ENCODE data around the gene FOXI1. TPM values are rescaled to one million over a fixed set of nuclear protein-coding genes. Genes with fewer than 3 reads are reported as not detected.

FOXI1 gene
- total RNA-seq, 1 donor from 2014 or later: not detected

GRCh38 chr5:170104710-170105109, 987 bp upstream of the FOXI1 start:
- Histone ChIP-seq H3K27ac (ENCODE audit: low read depth, low read length) (no peak overlapping the region), H4K20me1 (ENCODE audit: insufficient read depth, low read length) (no peaks in the 10 kb centered on the region), H3K9ac (ENCODE audit: low read length) (no peak overlapping the region), H3K4me1 (ENCODE audit: insufficient read depth, low read length) (no peaks in the 10 kb centered on the region), H3K36me3 (ENCODE audit: insufficient read depth, low read length) (no peaks in the 10 kb centered on the region), H3K79me2 (ENCODE audit: insufficient read depth, low read length) (no peaks in the 10 kb centered on the region), H3K9me3 (ENCODE audit: insufficient read depth, low read depth, low read length) (no peaks in the 10 kb centered on the region), H2AFZ (ENCODE audit: low read depth, low read length) (no peak overlapping the region), H3K27me3 (ENCODE audit: insufficient read depth, low read length) (no peaks in the 10 kb centered on the region), H3K4me3 (ENCODE audit: insufficient read depth, low read depth, low read length) (no peak overlapping the region), H3K4me2 (ENCODE audit: low read length) (no peak overlapping the region)
- H3K9me3 Mint-ChIP-seq (ENCODE audit: unreplicated experiment): no peaks in the 10 kb centered on the region
- H3K27me3 Mint-ChIP-seq (ENCODE audit: low read depth, unreplicated experiment): peaks cover 41% of the 10 kb centered on the region
- no peak for TF ChIP-seq EZH2 (IDR thresholded peaks at IDR 0.05; ENCODE audit: insufficient read depth, low read length)
- TF ChIP-seq, protein P1, sequence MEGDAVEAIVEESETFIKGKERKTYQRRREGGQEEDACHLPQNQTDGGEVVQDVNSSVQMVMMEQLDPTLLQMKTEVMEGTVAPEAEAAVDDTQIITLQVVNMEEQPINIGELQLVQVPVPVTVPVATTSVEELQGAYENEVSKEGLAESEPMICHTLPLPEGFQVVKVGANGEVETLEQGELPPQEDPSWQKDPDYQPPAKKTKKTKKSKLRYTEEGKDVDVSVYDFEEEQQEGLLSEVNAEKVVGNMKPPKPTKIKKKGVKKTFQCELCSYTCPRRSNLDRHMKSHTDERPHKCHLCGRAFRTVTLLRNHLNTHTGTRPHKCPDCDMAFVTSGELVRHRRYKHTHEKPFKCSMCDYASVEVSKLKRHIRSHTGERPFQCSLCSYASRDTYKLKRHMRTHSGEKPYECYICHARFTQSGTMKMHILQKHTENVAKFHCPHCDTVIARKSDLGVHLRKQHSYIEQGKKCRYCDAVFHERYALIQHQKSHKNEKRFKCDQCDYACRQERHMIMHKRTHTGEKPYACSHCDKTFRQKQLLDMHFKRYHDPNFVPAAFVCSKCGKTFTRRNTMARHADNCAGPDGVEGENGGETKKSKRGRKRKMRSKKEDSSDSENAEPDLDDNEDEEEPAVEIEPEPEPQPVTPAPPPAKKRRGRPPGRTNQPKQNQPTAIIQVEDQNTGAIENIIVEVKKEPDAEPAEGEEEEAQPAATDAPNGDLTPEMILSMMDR (IDR thresholded peaks at IDR 0.05; ENCODE audit: insufficient read depth, low read depth, low read length): no peak
- H3K27ac Mint-ChIP-seq (ENCODE audit: unreplicated experiment): no peak overlapping the region
- FAIRE-seq: no peak
- no peak for DNase-seq (ENCODE audit: low read depth)
- H3K4me3 Mint-ChIP-seq (ENCODE audit: unreplicated experiment): no peak overlapping the region
- no peaks in the 10 kb centered on the region for H3K4me1 Mint-ChIP-seq (ENCODE audit: low read depth, unreplicated experiment)
- no peaks in the 10 kb centered on the region for H3K36me3 Mint-ChIP-seq (ENCODE audit: low read depth, unreplicated experiment)

DNA sequence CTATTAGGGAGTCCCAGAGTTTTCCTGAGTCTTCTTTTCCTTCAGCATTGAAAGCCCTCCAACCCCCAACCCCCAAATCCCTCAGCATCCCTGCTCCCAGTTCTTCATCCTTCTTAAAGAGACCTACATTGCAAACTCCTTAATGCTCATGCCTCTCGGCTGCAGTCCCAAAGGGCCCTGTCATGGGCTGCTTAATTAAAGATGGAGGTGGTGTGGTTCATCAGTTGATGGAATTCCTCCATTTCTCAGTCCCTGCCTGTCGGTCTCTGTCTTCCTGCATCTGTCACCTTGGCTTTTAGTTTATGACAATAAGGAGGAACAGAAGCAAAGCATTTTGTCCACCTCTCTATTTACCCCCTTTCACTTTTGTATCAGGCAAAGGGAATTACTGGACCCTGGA, 2.0 kb downstream of the FOXI1 start:
- no peaks in the 10 kb centered on the region for H3K9me3 Mint-ChIP-seq (ENCODE audit: unreplicated experiment)
- Histone ChIP-seq H3K9me3 (ENCODE audit: insufficient read depth, low read depth, low read length) (no peaks in the 10 kb centered on the region), H3K27me3 (ENCODE audit: insufficient read depth, low read length) (no peaks in the 10 kb centered on the region), H3K36me3 (ENCODE audit: insufficient read depth, low read length) (no peaks in the 10 kb centered on the region), H3K4me2 (ENCODE audit: low read length) (no peak overlapping the region), H4K20me1 (ENCODE audit: insufficient read depth, low read length) (no peaks in the 10 kb centered on the region), H3K79me2 (ENCODE audit: insufficient read depth, low read length) (no peaks in the 10 kb centered on the region), H3K27ac (ENCODE audit: low read depth, low read length) (no peak overlapping the region), H3K4me1 (ENCODE audit: insufficient read depth, low read length) (no peaks in the 10 kb centered on the region), H3K9ac (ENCODE audit: low read length) (no peak overlapping the region), H2AFZ (ENCODE audit: low read depth, low read length) (no peak overlapping the region), H3K4me3 (ENCODE audit: insufficient read depth, low read depth, low read length) (no peak overlapping the region)
- no peaks in the 10 kb centered on the region for H3K4me1 Mint-ChIP-seq (ENCODE audit: low read depth, unreplicated experiment)
- DNase-seq (ENCODE audit: low read depth) (no peak), FAIRE-seq (no peak)
- H3K27me3 Mint-ChIP-seq (ENCODE audit: low read depth, unreplicated experiment): peaks cover 41% of the 10 kb centered on the region
- no peak for TF ChIP-seq EZH2 (IDR thresholded peaks at IDR 0.05; ENCODE audit: insufficient read depth, low read length)
- TF ChIP-seq, protein P1 (IDR thresholded peaks at IDR 0.05; ENCODE audit: insufficient read depth, low read depth, low read length): no peak
- no peaks in the 10 kb centered on the region for H3K36me3 Mint-ChIP-seq (ENCODE audit: low read depth, unreplicated experiment)
- no peak overlapping the region for H3K27ac Mint-ChIP-seq (ENCODE audit: unreplicated experiment)
- no peak overlapping the region for H3K4me3 Mint-ChIP-seq (ENCODE audit: unreplicated experiment)

DNA sequence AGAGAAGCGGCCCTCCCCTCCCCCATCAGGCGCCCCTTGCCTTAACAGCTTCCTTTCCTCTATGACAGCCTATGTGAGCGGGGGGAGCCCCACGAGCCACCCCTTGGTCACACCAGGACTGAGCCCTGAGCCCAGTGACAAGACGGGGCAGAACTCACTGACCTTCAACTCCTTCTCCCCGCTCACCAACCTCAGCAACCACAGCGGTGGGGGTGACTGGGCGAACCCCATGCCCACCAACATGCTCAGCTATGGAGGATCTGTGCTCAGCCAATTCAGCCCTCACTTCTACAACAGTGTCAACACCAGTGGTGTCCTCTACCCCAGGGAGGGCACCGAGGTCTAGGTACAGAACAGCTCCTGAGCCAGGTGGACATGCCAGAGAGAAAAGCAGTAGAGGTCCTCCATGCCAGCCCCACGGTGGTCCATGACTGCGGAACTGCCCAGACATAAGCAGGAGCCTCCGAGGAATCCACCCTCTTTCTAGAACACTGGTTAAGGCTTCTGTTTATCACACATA, 2.6 kb downstream of the FOXI1 start:
- Mint-ChIP-seq H3K27me3 (ENCODE audit: low read depth, unreplicated experiment) (peaks cover 41% of the 10 kb centered on the region), H3K36me3 (ENCODE audit: low read depth, unreplicated experiment) (no peaks in the 10 kb centered on the region), H3K4me3 (ENCODE audit: unreplicated experiment) (no peak overlapping the region), H3K27ac (ENCODE audit: unreplicated experiment) (no peak overlapping the region), H3K9me3 (ENCODE audit: unreplicated experiment) (no peaks in the 10 kb centered on the region), H3K4me1 (ENCODE audit: low read depth, unreplicated experiment) (no peaks in the 10 kb centered on the region)
- Histone ChIP-seq H3K79me2 (ENCODE audit: insufficient read depth, low read length) (no peaks in the 10 kb centered on the region), H4K20me1 (ENCODE audit: insufficient read depth, low read length) (no peaks in the 10 kb centered on the region), H2AFZ (ENCODE audit: low read depth, low read length) (no peak overlapping the region), H3K36me3 (ENCODE audit: insufficient read depth, low read length) (no peaks in the 10 kb centered on the region), H3K9me3 (ENCODE audit: insufficient read depth, low read depth, low read length) (no peaks in the 10 kb centered on the region), H3K27ac (ENCODE audit: low read depth, low read length) (no peak overlapping the region), H3K4me2 (ENCODE audit: low read length) (no peak overlapping the region), H3K9ac (ENCODE audit: low read length) (no peak overlapping the region), H3K27me3 (ENCODE audit: insufficient read depth, low read length) (no peaks in the 10 kb centered on the region), H3K4me1 (ENCODE audit: insufficient read depth, low read length) (no peaks in the 10 kb centered on the region), H3K4me3 (ENCODE audit: insufficient read depth, low read depth, low read length) (no peak overlapping the region)
- TF ChIP-seq EZH2 (IDR thresholded peaks at IDR 0.05; ENCODE audit: insufficient read depth, low read length): no peak
- TF ChIP-seq, protein P1 (IDR thresholded peaks at IDR 0.05; ENCODE audit: insufficient read depth, low read depth, low read length): no peak
- no peak for FAIRE-seq
- no peak for DNase-seq (ENCODE audit: low read depth)
